Activated T-cell treated with anti-CD3 and anti-CD28 coated beads for 4 hours (primary cell): ENCODE results near the gene WNK1.

ENCODE experiments used
- DNase-seq: peaks from one replicate; pipeline ENCODE4 v3.0.0-alpha.2; 2020

WNK1 gene

GRCh38 chr12:958588-959123 lies 206.3 kb downstream of the WNK1 start:
- DNase-seq, result no peak
